CD4-positive, alpha-beta T cell treated with Interleukin-15 for 4 hours (primary cell): ENCODE results near the gene GLIPR2.
"Not testable (repeated sequence)": the region's sequence is repeated elsewhere in the genome, so short reads cannot be mapped to it uniquely, and the experiment has no call there.

Experiments
- DNase-seq: peaks from one replicate; pipeline ENCODE4 v3.0.0-alpha.2; 2020; ENCODE audit warnings: low spot score

The GLIPR2 gene

GRCh38 chr9:36136272-36136893, at the start of gene GLIPR2:
TSS of gene GLIPR2 (plus strand) at chr9:36136733. CDS start at chr9:36136779, 46 bp downstream.
- peak; percentile 74 for DNase-seq

- DNase-seq: not testable (repeated sequence)
Observed at GRCh38 chr9:36087054-36087453, 49.5 kb upstream of the GLIPR2 start.

GRCh38 chr9:36088020-36088419, 48.5 kb upstream of the GLIPR2 start:
- no peak for DNase-seq

- no peak for DNase-seq
Observed at GRCh38 chr9:36091026-36091953, 45.2 kb upstream of the GLIPR2 start.

- DNase-seq: no peak
Observed at GRCh38 chr9:36092014-36092413, 44.5 kb upstream of the GLIPR2 start.

- DNase-seq: peak; percentile 44
Observed at GRCh38 chr9:36092509-36093215, 43.9 kb upstream of the GLIPR2 start.

GRCh38 chr9:36093384-36093783, 43.1 kb upstream of the GLIPR2 start:
- no peak for DNase-seq

- no peak for DNase-seq
Observed at GRCh38 chr9:36099718-36100117, 36.8 kb upstream of the GLIPR2 start.

- DNase-seq: no peak
Observed at GRCh38 chr9:36100532-36100931, 36.0 kb upstream of the GLIPR2 start.

- DNase-seq: no peak
Observed at GRCh38 chr9:36101916-36102741, 34.4 kb upstream of the GLIPR2 start.

GRCh38 chr9:36102742-36103495, 33.6 kb upstream of the GLIPR2 start:
- DNase-seq: peak; percentile 89

GRCh38 chr9:36109071-36109470, 27.5 kb upstream of the GLIPR2 start:
- no peak for DNase-seq

GRCh38 chr9:36110434-36110833, 26.1 kb upstream of the GLIPR2 start:
- no peak for DNase-seq

- no peak for DNase-seq
Observed at GRCh38 chr9:36112516-36112915, 24.0 kb upstream of the GLIPR2 start.

GRCh38 chr9:36113999-36114398, 22.5 kb upstream of the GLIPR2 start:
- DNase-seq: no peak

- DNase-seq: no peak
Observed at GRCh38 chr9:36116593-36116992, 19.9 kb upstream of the GLIPR2 start.

GRCh38 chr9:36118201-36118600, 18.3 kb upstream of the GLIPR2 start:
- DNase-seq: no peak

- no peak for DNase-seq
Observed at GRCh38 chr9:36118706-36119105, 17.8 kb upstream of the GLIPR2 start.

- no peak for DNase-seq
Observed at GRCh38 chr9:36119476-36119875, 17.1 kb upstream of the GLIPR2 start.

- DNase-seq: no peak
Observed at GRCh38 chr9:36120705-36121104, 15.8 kb upstream of the GLIPR2 start.

- no peak for DNase-seq
Observed at GRCh38 chr9:36121971-36122370, 14.6 kb upstream of the GLIPR2 start.
